ENCODE results near the gene TAP1.

- TF ChIP-seq POLR2AphosphoS5 (IDR thresholded peaks at IDR 0.05; ENCODE audit: low read depth): no peak
- TF ChIP-seq CTCF (IDR thresholded peaks at IDR 0.05; ENCODE audit: insufficient read depth, low read length): no peak
- no peak for TF ChIP-seq GABPA (IDR thresholded peaks at IDR 0.05; ENCODE audit: low read depth)
These were observed 19.8 kb downstream of the TAP1 start for GRCh38 chr6:32833664-32834063.
